HG03432 (cell line): ENCODE measurements around the gene MRC1.

Experiments
- ATAC-seq: cut with Tn5 transposase; IDR thresholded peaks from one replicate; pipeline ENCODE4 v1.9.1; 2021; ENCODE audit warnings: mild to moderate bottlenecking, moderate library complexity; ENCODE audit not compliant: unreplicated experiment

Gene MRC1

GRCh38 chr10:17808971-17809841 is at the start of gene MRC1:
Gene MRC1, plus strand, starts transcription at chr10:17809348. Its CDS starts 118 bp downstream, at chr10:17809466.
- ATAC-seq, result no peak

- ATAC-seq, result no peak
Observed at GRCh38 chr10:17764142-17764541, 45.0 kb upstream of the MRC1 start.

GRCh38 chr10:17765602-17766001 is 43.5 kb upstream of the MRC1 start:
- ATAC-seq, result no peak

GRCh38 chr10:17766731-17767130 is 42.4 kb upstream of the MRC1 start:
- ATAC-seq, result no peak

GRCh38 chr10:17768496-17768895 is 40.7 kb upstream of the MRC1 start:
- ATAC-seq, result no peak

GRCh38 chr10:17768957-17769356 is 40.2 kb upstream of the MRC1 start:
- no peak for ATAC-seq

- no peak for ATAC-seq
Observed at GRCh38 chr10:17771017-17771416, 38.1 kb upstream of the MRC1 start.

- no peak for ATAC-seq
Observed at GRCh38 chr10:17779784-17780183, 29.4 kb upstream of the MRC1 start.

- no peak for ATAC-seq
Observed at GRCh38 chr10:17780727-17781126, 28.4 kb upstream of the MRC1 start.

GRCh38 chr10:17781856-17782255 is 27.3 kb upstream of the MRC1 start:
- ATAC-seq, result no peak

GRCh38 chr10:17782921-17783665 is 26.1 kb upstream of the MRC1 start:
- ATAC-seq, result no peak

GRCh38 chr10:17783751-17784150 is 25.4 kb upstream of the MRC1 start:
- no peak for ATAC-seq

GRCh38 chr10:17784688-17785087 is 24.5 kb upstream of the MRC1 start:
- no peak for ATAC-seq

- no peak for ATAC-seq
Observed at GRCh38 chr10:17785276-17785930, 23.7 kb upstream of the MRC1 start.

GRCh38 chr10:17787087-17787961 is 21.8 kb upstream of the MRC1 start:
- ATAC-seq, result no peak

- no peak for ATAC-seq
Observed at GRCh38 chr10:17788646-17789045, 20.5 kb upstream of the MRC1 start.

- no peak for ATAC-seq
Observed at GRCh38 chr10:17789396-17789795, 19.8 kb upstream of the MRC1 start.

GRCh38 chr10:17790651-17791050 is 18.5 kb upstream of the MRC1 start:
- ATAC-seq, result no peak

GRCh38 chr10:17792991-17793390 is 16.2 kb upstream of the MRC1 start:
- no peak for ATAC-seq

GRCh38 chr10:17793823-17794644 is 15.1 kb upstream of the MRC1 start:
- ATAC-seq, result no peak
